ENCODE data around the gene MORF4L1.
"Not testable (repeated sequence)": the region's sequence is repeated elsewhere in the genome, so short reads cannot be mapped to it uniquely, and the experiment has no call there.

GRCh38 chr15:78928176-78928575 lies 55.5 kb downstream of the MORF4L1 start:
- TF ChIP-seq, protein P1, sequence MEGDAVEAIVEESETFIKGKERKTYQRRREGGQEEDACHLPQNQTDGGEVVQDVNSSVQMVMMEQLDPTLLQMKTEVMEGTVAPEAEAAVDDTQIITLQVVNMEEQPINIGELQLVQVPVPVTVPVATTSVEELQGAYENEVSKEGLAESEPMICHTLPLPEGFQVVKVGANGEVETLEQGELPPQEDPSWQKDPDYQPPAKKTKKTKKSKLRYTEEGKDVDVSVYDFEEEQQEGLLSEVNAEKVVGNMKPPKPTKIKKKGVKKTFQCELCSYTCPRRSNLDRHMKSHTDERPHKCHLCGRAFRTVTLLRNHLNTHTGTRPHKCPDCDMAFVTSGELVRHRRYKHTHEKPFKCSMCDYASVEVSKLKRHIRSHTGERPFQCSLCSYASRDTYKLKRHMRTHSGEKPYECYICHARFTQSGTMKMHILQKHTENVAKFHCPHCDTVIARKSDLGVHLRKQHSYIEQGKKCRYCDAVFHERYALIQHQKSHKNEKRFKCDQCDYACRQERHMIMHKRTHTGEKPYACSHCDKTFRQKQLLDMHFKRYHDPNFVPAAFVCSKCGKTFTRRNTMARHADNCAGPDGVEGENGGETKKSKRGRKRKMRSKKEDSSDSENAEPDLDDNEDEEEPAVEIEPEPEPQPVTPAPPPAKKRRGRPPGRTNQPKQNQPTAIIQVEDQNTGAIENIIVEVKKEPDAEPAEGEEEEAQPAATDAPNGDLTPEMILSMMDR (IDR thresholded peaks at IDR 0.05 in 4 of 5, conservative IDR thresholded peaks at IDR 0.05 in 1 of 5) = not testable (repeated sequence)
- TF ChIP-seq POLR2A (IDR thresholded peaks at IDR 0.05) = not testable (repeated sequence)

Data from gastrocnemius medialis (tissue), 4 donors.